CD4-positive, alpha-beta T cell treated with Interleukin-21 for 1 hour (primary cell): ENCODE measurements around the gene RTN4RL1.
"Not testable (repeated sequence)": the region's sequence is repeated elsewhere in the genome, so short reads cannot be mapped to it uniquely, and the experiment has no call there.

ENCODE experiments used
- DNase-seq: peaks from one replicate; pipeline ENCODE4 v3.0.0-alpha.2; 2020

Gene RTN4RL1

GRCh38 chr17:1913702-1914101, 111.4 kb downstream of the RTN4RL1 start:
- no peak for DNase-seq

- no peak for DNase-seq
Observed at GRCh38 chr17:1912146-1912545, 113.0 kb downstream of the RTN4RL1 start.

- DNase-seq: no peak
Observed at GRCh38 chr17:1909985-1910384, 115.1 kb downstream of the RTN4RL1 start.

- peak; percentile 51 for DNase-seq
Observed at GRCh38 chr17:1908699-1909309, 116.3 kb downstream of the RTN4RL1 start.

- peak; percentile 3 for DNase-seq
Observed at GRCh38 chr17:1907909-1908698, 117.0 kb downstream of the RTN4RL1 start.

- no peak for DNase-seq
Observed at GRCh38 chr17:1907216-1907631, 117.9 kb downstream of the RTN4RL1 start.

GRCh38 chr17:1906662-1907101, 118.5 kb downstream of the RTN4RL1 start:
- no peak for DNase-seq

GRCh38 chr17:1905190-1905913, 119.8 kb downstream of the RTN4RL1 start:
- no peak for DNase-seq

GRCh38 chr17:1904273-1905182, 120.6 kb downstream of the RTN4RL1 start:
- no peak for DNase-seq

GRCh38 chr17:1899403-1900000, 125.6 kb downstream of the RTN4RL1 start:
- no peak for DNase-seq

GRCh38 chr17:1898872-1899271, 126.3 kb downstream of the RTN4RL1 start:
- no peak for DNase-seq

GRCh38 chr17:1898332-1898731, 126.8 kb downstream of the RTN4RL1 start:
- DNase-seq: no peak

GRCh38 chr17:1897105-1897656, 128.0 kb downstream of the RTN4RL1 start:
- no peak for DNase-seq

GRCh38 chr17:1896243-1897104, 128.7 kb downstream of the RTN4RL1 start:
- DNase-seq: no peak

- DNase-seq: not testable (repeated sequence)
Observed at GRCh38 chr17:1895479-1895878, 129.7 kb downstream of the RTN4RL1 start.

GRCh38 chr17:1894753-1895339, 130.3 kb downstream of the RTN4RL1 start:
- DNase-seq: no peak

- peak; percentile 40 for DNase-seq
Observed at GRCh38 chr17:1890758-1891450, 134.2 kb downstream of the RTN4RL1 start.

- DNase-seq: no peak
Observed at GRCh38 chr17:1888741-1889140, 136.4 kb downstream of the RTN4RL1 start.
